ENCODE data around the gene CYP19A1.

DNA sequence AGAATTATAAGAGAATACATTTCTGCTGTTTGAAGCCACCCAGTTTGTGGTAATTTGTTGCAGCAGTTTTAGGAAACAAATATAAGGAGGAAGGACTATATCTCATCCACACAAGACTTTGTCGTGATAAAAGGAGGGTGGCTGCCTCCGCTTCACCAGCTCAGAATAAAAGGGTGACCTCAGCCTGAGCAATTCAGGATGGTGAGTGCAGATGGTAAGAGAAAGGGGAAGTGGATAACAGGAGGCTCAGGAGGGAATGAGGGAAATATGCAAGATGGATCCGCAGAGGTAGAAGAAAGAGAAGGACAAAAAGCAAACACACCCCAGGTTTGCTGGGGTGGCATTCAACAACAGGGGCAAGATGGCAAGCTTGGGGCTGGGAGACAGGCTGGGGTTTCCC lies 135.6 kb downstream of the CYP19A1 start:
- no peak for TF ChIP-seq CTCF (IDR thresholded peaks at IDR 0.05)
- TF ChIP-seq POLR2AphosphoS5 (IDR thresholded peaks at IDR 0.05) = no peak
